SU-DHL-6 (cell line): ENCODE results near the gene SINHCAF.

Experiments
- EZH2phosphoT487 ChIP-seq: fragments of 200-600 bp; sonication (generic), shearing (Covaris generic); conservative IDR thresholded peaks from 2 replicates; pipeline ENCODE4 v1.6.1; 2018; ENCODE audit warnings: mild to moderate bottlenecking, antibody characterized with exemption, low read length, moderate library complexity, mixed read lengths
- TF ChIP-seq, protein P1 (sequence below): fragments of 200-600 bp; sonication (generic); IDR thresholded peaks from one replicate; pipeline ENCODE4 v1.5.1; 2017; ENCODE audit warnings: antibody characterized with exemption, mild to moderate bottlenecking, low read length, moderate library complexity; ENCODE audit not compliant: insufficient read depth, poor library complexity, severe bottlenecking

DNA sequence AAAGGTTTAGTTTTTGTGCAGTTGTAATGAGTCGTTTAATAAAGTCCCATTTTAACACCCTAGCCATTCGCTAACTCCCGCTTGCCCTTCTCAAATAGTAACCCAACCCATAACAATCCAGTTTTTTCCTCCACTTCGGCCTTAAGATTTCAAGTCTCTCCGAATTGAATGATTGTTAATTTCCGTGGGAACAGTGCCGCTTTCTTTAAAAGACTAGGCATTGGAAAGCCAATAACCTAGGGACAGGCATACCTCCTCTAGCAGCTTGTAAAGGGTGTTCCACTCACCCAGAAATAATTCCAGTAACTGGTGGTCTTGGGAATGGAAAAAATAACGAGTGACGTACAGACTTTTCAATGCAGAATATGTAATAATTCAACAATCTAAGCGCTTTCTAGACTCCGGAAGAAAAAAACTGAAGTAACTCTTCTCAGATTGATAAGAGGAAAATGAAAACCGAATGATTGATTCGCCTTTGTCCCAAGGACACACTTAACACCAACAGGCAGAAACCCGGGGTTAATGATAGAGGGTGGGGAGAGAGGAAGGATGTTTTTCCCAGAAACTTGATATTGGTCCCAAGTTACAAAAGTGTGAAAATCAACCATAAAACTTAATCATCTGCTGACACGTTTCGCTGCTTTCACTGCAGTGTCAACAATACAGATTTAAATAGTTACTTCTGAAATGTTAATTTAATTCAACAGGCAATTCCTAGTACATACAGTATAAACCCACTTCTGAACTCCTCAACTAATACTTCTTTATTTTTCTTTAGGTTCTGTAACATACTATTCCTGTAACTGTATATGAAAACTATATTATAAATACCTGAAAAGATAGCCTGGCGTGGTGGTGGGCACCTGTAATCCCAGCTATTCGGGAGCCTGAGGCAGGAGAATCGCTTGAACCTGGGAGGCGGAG is 1.0 kb upstream of the SINHCAF start:
- TF ChIP-seq, protein P1, sequence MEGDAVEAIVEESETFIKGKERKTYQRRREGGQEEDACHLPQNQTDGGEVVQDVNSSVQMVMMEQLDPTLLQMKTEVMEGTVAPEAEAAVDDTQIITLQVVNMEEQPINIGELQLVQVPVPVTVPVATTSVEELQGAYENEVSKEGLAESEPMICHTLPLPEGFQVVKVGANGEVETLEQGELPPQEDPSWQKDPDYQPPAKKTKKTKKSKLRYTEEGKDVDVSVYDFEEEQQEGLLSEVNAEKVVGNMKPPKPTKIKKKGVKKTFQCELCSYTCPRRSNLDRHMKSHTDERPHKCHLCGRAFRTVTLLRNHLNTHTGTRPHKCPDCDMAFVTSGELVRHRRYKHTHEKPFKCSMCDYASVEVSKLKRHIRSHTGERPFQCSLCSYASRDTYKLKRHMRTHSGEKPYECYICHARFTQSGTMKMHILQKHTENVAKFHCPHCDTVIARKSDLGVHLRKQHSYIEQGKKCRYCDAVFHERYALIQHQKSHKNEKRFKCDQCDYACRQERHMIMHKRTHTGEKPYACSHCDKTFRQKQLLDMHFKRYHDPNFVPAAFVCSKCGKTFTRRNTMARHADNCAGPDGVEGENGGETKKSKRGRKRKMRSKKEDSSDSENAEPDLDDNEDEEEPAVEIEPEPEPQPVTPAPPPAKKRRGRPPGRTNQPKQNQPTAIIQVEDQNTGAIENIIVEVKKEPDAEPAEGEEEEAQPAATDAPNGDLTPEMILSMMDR = no peak
- no peak for TF ChIP-seq EZH2phosphoT487
